ENCODE measurements around the gene FBXW11.
"Not testable (repeated sequence)": the region's sequence is repeated elsewhere in the genome, so short reads cannot be mapped to it uniquely, and the experiment has no call there.

FBXW11 gene

GRCh38 chr5:171908638-171909037 is 97.8 kb downstream of the FBXW11 start:
- no peak for DNase-seq (ENCODE audit: low read depth)

GRCh38 chr5:171907725-171908343 is 98.6 kb downstream of the FBXW11 start:
- DNase-seq (ENCODE audit: low read depth) = peak; percentile 34

- DNase-seq (ENCODE audit: low read depth) = no peak
Measured at GRCh38 chr5:171906703-171907590, 99.5 kb downstream of the FBXW11 start.

- DNase-seq (ENCODE audit: low read depth) = no peak
Measured at GRCh38 chr5:171906066-171906570, 100.3 kb downstream of the FBXW11 start.

- no peak for DNase-seq (ENCODE audit: low read depth)
Measured at GRCh38 chr5:171904886-171905285, 101.6 kb downstream of the FBXW11 start.

- no peak for DNase-seq (ENCODE audit: low read depth)
Measured at GRCh38 chr5:171901764-171902163, 104.7 kb downstream of the FBXW11 start.

- no peak for DNase-seq (ENCODE audit: low read depth)
Measured at GRCh38 chr5:171899792-171900191, 106.6 kb downstream of the FBXW11 start.

- DNase-seq (ENCODE audit: low read depth) = no peak
Measured at GRCh38 chr5:171898879-171899278, 107.6 kb downstream of the FBXW11 start.

- DNase-seq (ENCODE audit: low read depth) = no peak
Measured at GRCh38 chr5:171898386-171898785, 108.1 kb downstream of the FBXW11 start.

GRCh38 chr5:171897231-171897630 is 109.2 kb downstream of the FBXW11 start:
- DNase-seq (ENCODE audit: low read depth) = no peak

GRCh38 chr5:171895081-171895480 is 111.4 kb downstream of the FBXW11 start:
- DNase-seq (ENCODE audit: low read depth) = no peak

GRCh38 chr5:171893290-171893886 is 113.0 kb downstream of the FBXW11 start:
- DNase-seq (ENCODE audit: low read depth) = no peak

GRCh38 chr5:171891595-171891994 is 114.8 kb downstream of the FBXW11 start:
- no peak for DNase-seq (ENCODE audit: low read depth)

- DNase-seq (ENCODE audit: low read depth) = no peak
Measured at GRCh38 chr5:171891150-171891549, 115.3 kb downstream of the FBXW11 start.

GRCh38 chr5:171888051-171888481 is 118.4 kb downstream of the FBXW11 start:
- no peak for DNase-seq (ENCODE audit: low read depth)

GRCh38 chr5:171886037-171886436 is 120.4 kb downstream of the FBXW11 start:
- not testable (repeated sequence) for DNase-seq (ENCODE audit: low read depth)

- peak; percentile 6 for DNase-seq (ENCODE audit: low read depth)
Measured at GRCh38 chr5:171882118-171882517, 124.3 kb downstream of the FBXW11 start.

GRCh38 chr5:171874234-171874633 is 132.2 kb downstream of the FBXW11 start:
- no peak for DNase-seq (ENCODE audit: low read depth)

- DNase-seq (ENCODE audit: low read depth) = no peak
Measured at GRCh38 chr5:171872666-171873065, 133.8 kb downstream of the FBXW11 start.

GRCh38 chr5:171871711-171872110 is 134.7 kb downstream of the FBXW11 start:
- no peak for DNase-seq (ENCODE audit: low read depth)

GRCh38 chr5:171869956-171870355 is 136.5 kb downstream of the FBXW11 start:
- DNase-seq (ENCODE audit: low read depth) = no peak

GRCh38 chr5:171868236-171868635 is 138.2 kb downstream of the FBXW11 start:
- no peak for DNase-seq (ENCODE audit: low read depth)

GRCh38 chr5:171867786-171868185 is 138.7 kb downstream of the FBXW11 start:
- no peak for DNase-seq (ENCODE audit: low read depth)

Data from stimulated activated CD4-positive, alpha-beta T cell treated with anti-CD3 and anti-CD28 coated beads, Interleukin-2, amount 100 ng/mL, for 4 hours (primary cell).